Neuronal stem cell (in vitro differentiated cells): ENCODE results near the gene RAD51B.
A peak's percentile ranks its signal among the peaks of the same experiment; 100 is the strongest.

Source experiments
- DNase-seq: peaks from one replicate; pipeline ENCODE4 v3.0.0-alpha.2; 2013; ENCODE audit warnings: low spot score
- H2AFZ ChIP-seq: one replicate; pipeline ENCODE4 v1.6.1; 2013; ENCODE audit warnings: mild to moderate bottlenecking, low read length, inconsistent platforms
- H2AK5ac ChIP-seq: 2 replicates; pipeline ENCODE4 v1.6.1; 2013; ENCODE audit warnings: low read depth, mild to moderate bottlenecking, inconsistent platforms, low read length, moderate library complexity, mixed read lengths
- H2BK120ac ChIP-seq: 2 replicates; pipeline ENCODE4 v1.6.1; 2013; ENCODE audit warnings: low read depth, mild to moderate bottlenecking, inconsistent platforms, low read length, moderate library complexity, mixed read lengths
- H2BK12ac ChIP-seq: one replicate; pipeline ENCODE4 v1.6.1; 2013; ENCODE audit warnings: low read length, inconsistent platforms
- H2BK15ac ChIP-seq: 2 replicates; pipeline ENCODE4 v1.6.1; 2013; ENCODE audit warnings: mild to moderate bottlenecking, low read length, inconsistent platforms, mixed read lengths
- H2BK5ac ChIP-seq: one replicate; pipeline ENCODE4 v1.6.1; 2013; ENCODE audit warnings: inconsistent platforms, mild to moderate bottlenecking, low read length, moderate library complexity
- H3K14ac ChIP-seq: one replicate; pipeline ENCODE4 v1.6.1; 2013; ENCODE audit warnings: low read length, inconsistent platforms
- H3K18ac ChIP-seq: 2 replicates; pipeline ENCODE4 v1.6.1; 2013; ENCODE audit warnings: low read length, inconsistent platforms
- H3K23ac ChIP-seq: 2 replicates; pipeline ENCODE4 v1.6.1; 2013; ENCODE audit warnings: low read depth, mild to moderate bottlenecking, mixed read lengths, low read length, inconsistent platforms; ENCODE audit not compliant: poor library complexity
- H3K27ac ChIP-seq: replicated peaks from 3 replicates; pipeline ENCODE4 v1.5.1; 2013; ENCODE audit warnings: low read length, inconsistent platforms
- H3K27me3 ChIP-seq, 3 experiments: 2 replicates each; pipeline ENCODE4 v1.6.1; 2013; ENCODE audit warnings: low read length in 3 of 3, mild to moderate bottlenecking in 2 of 3, inconsistent platforms in 1 of 3, low read depth in 1 of 3, mixed read lengths in 1 of 3, moderate library complexity in 1 of 3; ENCODE audit not compliant: control insufficient read depth in 3 of 3, insufficient read depth in 3 of 3
- H3K36me3 ChIP-seq, 2 donors: replicated peaks in 1 of 2; 2 replicates each; pipeline ENCODE4 v1.6.1; 2013; ENCODE audit warnings: low read length in 2 of 2; ENCODE audit not compliant: control insufficient read depth in 2 of 2, insufficient read depth in 2 of 2
- H3K4ac ChIP-seq: 2 replicates; pipeline ENCODE4 v1.6.1; 2013; ENCODE audit warnings: inconsistent platforms, mild to moderate bottlenecking, low read length, moderate library complexity
- H3K4me1 ChIP-seq, 2 donors: 1 replicate in 1 of 2; 2 replicates in 1 of 2; pipeline ENCODE4 v1.6.1; 2013; ENCODE audit warnings: low read length in 2 of 2, low read depth in 1 of 2; ENCODE audit not compliant: control insufficient read depth in 2 of 2, insufficient read depth in 1 of 2
- H3K4me2 ChIP-seq: one replicate; pipeline ENCODE4 v1.6.1; 2013; ENCODE audit warnings: mild to moderate bottlenecking, low read length, inconsistent platforms; ENCODE audit not compliant: insufficient read depth, poor library complexity, severe bottlenecking
- H3K4me3 ChIP-seq, 2 donors: 2 replicates each; pipeline ENCODE4 v1.5.1; 2013; ENCODE audit warnings: low read length in 2 of 2, mild to moderate bottlenecking in 2 of 2, inconsistent platforms in 1 of 2, moderate library complexity in 1 of 2
- H3K79me1 ChIP-seq: one replicate; pipeline ENCODE4 v1.6.1; 2013; ENCODE audit warnings: low read depth, mild to moderate bottlenecking, inconsistent platforms, low read length, moderate library complexity
- H3K9ac ChIP-seq: one replicate; pipeline ENCODE4 v1.6.1; 2013; ENCODE audit warnings: mild to moderate bottlenecking, low read depth, low read length, inconsistent platforms; ENCODE audit not compliant: poor library complexity
- H3K9me3 ChIP-seq, 2 donors: replicated peaks in 1 of 2; 2 replicates each; pipeline versions ENCODE3 to v1.6.1; 2013; ENCODE audit warnings: low read length in 2 of 2, mild to moderate bottlenecking in 2 of 2, inconsistent platforms in 1 of 2, low read depth in 1 of 2, mixed read lengths in 1 of 2, moderate library complexity in 1 of 2; ENCODE audit not compliant: control insufficient read depth in 2 of 2, insufficient read depth in 1 of 2
- H4K8ac ChIP-seq: one replicate; pipeline ENCODE4 v1.6.1; 2013; ENCODE audit warnings: low read depth, mild to moderate bottlenecking, inconsistent platforms, low read length, moderate library complexity
- H4K91ac ChIP-seq: one replicate; pipeline ENCODE4 v1.6.1; 2013; ENCODE audit warnings: low read length, low read depth, mild to moderate bottlenecking, inconsistent platforms; ENCODE audit not compliant: poor library complexity
- WGBS, 2 donors: extraction: QIAGEN DNeasy Blood & Tissue Kit; methylation state at CpG; one replicate each; pipeline ENCODE4 v1.1.7; 2013; ENCODE audit warnings: missing lambda C conversion rate in 2 of 2, mixed read lengths in 1 of 2; ENCODE audit not compliant: insufficient read length in 2 of 2, insufficient replicate concordance in 1 of 2; ENCODE audit errors: extremely low coverage in 2 of 2; 5-methylcytosine and 5-hydroxymethylcytosine counted together

The RAD51B gene

DNA sequence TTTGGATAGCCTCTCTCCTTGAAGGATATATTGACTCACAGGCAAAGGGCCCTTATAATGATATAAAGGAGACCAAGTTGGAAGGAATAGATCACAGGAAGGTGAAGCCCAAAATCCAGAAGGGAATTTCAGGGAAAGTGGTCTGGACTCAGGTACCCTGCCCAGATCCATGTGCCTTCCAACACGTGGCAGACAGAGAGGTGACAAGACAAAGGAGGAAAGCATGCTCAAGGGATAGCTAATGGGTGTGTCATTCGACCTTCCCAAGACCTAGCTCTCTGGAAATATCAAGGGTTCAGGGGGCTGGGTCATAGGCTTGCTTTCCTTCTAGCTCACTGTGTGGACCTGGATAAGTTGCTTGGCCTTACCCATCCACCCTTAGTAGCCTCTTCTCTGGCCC is 759.0 kb downstream of the RAD51B start:
- H3K23ac ChIP-seq, result no peak overlapping the region
- no peak overlapping the region for H2AFZ ChIP-seq
- no peak overlapping the region for H3K4me3 ChIP-seq
- no CpG with 5 or more reads among the region's 2 CpGs for WGBS, 2 donors
- H2BK5ac ChIP-seq, result no peak overlapping the region
- peak overlapping the region; percentile 5 for H2BK15ac ChIP-seq
- no peaks in the 10 kb centered on the region for H3K36me3 ChIP-seq
- H2BK120ac ChIP-seq, result no peak overlapping the region
- H3K4me2 ChIP-seq, result no peak overlapping the region
- H3K9me3 ChIP-seq, result no peaks in the 10 kb centered on the region
- H2BK12ac ChIP-seq, result peak overlapping the region; percentile 17
- H3K79me1 ChIP-seq, result no peaks in the 10 kb centered on the region
- no peak overlapping the region for H3K14ac ChIP-seq
- H3K27me3 ChIP-seq, result no peaks in the 10 kb centered on the region
- peak overlapping the region; percentile 22 for H2AK5ac ChIP-seq
- no peak for DNase-seq
- H3K4me1 ChIP-seq, result peaks cover 11 to 16% of the 10 kb centered on the region in 2 donors
- peak overlapping the region; percentile 27 for H3K18ac ChIP-seq
- H4K8ac ChIP-seq, result no peak overlapping the region
- H3K9ac ChIP-seq, result no peak overlapping the region
- H3K27ac ChIP-seq, result no peak overlapping the region
- H3K4ac ChIP-seq, result no peak overlapping the region
- H4K91ac ChIP-seq, result no peak overlapping the region

DNA sequence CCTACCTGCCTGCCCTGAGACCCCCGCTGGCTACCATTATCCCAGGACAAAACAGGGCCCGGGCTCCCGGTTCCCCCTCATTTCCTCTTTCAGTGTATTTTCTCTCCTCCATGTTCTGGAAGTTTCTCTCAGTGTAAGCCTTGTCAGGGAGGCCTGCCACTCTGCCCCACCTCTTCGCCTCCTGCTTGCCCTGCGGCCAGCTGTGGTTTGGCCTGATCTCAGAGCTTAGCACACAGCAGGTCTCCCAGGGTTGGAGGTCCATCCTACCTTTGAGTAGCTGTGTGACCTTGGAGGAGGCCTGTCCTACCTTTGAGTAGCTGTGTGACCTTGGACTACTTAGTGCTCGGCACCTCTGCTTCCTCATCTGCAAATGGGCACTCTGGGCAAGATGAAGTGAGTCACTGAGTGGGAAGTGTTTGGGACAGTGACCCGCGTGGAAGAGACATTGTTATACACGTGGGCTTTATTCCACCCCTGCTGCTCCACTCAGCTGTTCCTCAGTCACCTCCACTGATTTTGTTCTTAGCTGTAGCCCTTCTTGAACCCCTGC is 760.6 kb downstream of the RAD51B start:
- Histone ChIP-seq H3K18ac (peak overlapping the region; percentile 90), H2AK5ac (peak overlapping the region; percentile 48), H3K4me2 (no peak overlapping the region), H3K9ac (no peak overlapping the region), H3K79me1 (no peaks in the 10 kb centered on the region), H3K4ac (no peak overlapping the region), H2BK12ac (peak overlapping the region; percentile 12), H2BK120ac (no peak overlapping the region), H3K36me3 (no peaks in the 10 kb centered on the region), H2BK5ac (no peak overlapping the region), H3K4me3 (no peak overlapping the region), H4K91ac (no peak overlapping the region), H3K4me1 (peaks cover 14 to 17% of the 10 kb centered on the region in 2 donors), H3K27ac (no peak overlapping the region), H3K14ac (no peak overlapping the region), H3K9me3 (no peaks in the 10 kb centered on the region), H2BK15ac (peak overlapping the region; percentile 49), H2AFZ (no peak overlapping the region), H3K27me3 (no peaks in the 10 kb centered on the region), H4K8ac (no peak overlapping the region), H3K23ac (no peak overlapping the region)
- WGBS, 2 donors, result no CpG with 5 or more reads among the region's 9 CpGs
- no peak for DNase-seq

- Histone ChIP-seq H3K9me3 (no peaks in the 10 kb centered on the region), H3K4ac (no peak overlapping the region), H4K8ac (no peak overlapping the region), H4K91ac (no peak overlapping the region), H3K79me1 (no peaks in the 10 kb centered on the region), H2AFZ (no peak overlapping the region), H3K4me2 (no peak overlapping the region), H3K36me3 (no peaks in the 10 kb centered on the region), H3K4me3 (no peak overlapping the region), H3K27ac (no peak overlapping the region), H2BK15ac (peak overlapping the region; percentile 49), H3K27me3 (no peaks in the 10 kb centered on the region), H3K14ac (no peak overlapping the region), H3K9ac (no peak overlapping the region), H2AK5ac (peak overlapping the region; percentile 48), H3K18ac (no peak overlapping the region), H2BK120ac (no peak overlapping the region), H2BK12ac (no peak overlapping the region), H3K4me1 (peaks cover 19 to 21% of the 10 kb centered on the region in 2 donors), H3K23ac (no peak overlapping the region), H2BK5ac (no peak overlapping the region)
- WGBS, 2 donors, result no CpG with 5 or more reads among the region's 5 CpGs
- no peak for DNase-seq
Observed at GRCh38 chr14:68580671-68581070, 761.1 kb downstream of the RAD51B start.

DNA sequence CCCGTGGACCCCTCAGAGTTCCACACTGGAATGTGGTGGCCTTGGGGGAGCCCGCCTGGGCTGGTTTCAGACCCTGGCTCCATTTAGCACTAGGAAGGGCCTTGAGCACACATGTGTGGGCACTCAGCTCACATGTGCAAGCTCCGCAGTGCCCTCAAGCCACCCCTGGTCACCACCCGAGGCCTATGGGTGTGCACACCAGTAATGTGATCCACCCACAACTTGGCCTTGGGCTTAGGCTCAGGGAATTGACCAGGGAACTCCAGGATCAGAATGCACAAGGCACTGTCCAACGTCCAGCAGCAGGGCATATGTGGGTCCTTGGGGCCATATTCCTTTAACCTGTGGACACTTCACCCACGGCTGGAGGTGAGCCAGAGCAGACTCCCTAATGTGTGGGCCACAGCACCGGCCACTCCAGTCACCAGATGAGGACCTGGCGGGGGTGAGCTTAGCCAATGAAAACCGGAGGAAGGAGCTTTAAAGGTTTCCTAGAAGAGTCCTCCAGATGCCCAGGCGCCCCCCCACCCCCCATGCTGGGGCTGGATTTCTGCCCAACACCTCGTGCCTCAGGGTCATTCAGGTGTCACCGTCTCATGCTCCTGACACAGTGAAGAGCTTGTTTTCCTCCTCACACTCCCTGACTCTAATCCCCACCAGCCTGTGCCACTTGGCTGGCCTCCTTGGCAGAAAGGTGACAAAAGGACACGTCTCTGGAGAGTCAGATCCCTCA is 764.1 kb downstream of the RAD51B start:
- peak overlapping the region; percentile 39 for H3K18ac ChIP-seq
- WGBS, 2 donors, result no CpG with 5 or more reads among the region's 13 CpGs
- H3K9ac ChIP-seq, result no peak overlapping the region
- H4K91ac ChIP-seq, result no peak overlapping the region
- no peaks in the 10 kb centered on the region for H3K27me3 ChIP-seq
- H3K4ac ChIP-seq, result no peak overlapping the region
- H3K36me3 ChIP-seq, result no peaks in the 10 kb centered on the region
- H2BK15ac ChIP-seq, result peak overlapping the region; percentile 11
- no peak for DNase-seq
- H2BK120ac ChIP-seq, result no peak overlapping the region
- H2BK5ac ChIP-seq, result no peak overlapping the region
- H3K27ac ChIP-seq, result no peak overlapping the region
- peak overlapping the region; percentile 56 for H2AK5ac ChIP-seq
- peaks cover 31 to 33% of the 10 kb centered on the region in 2 donors for H3K4me1 ChIP-seq
- H2AFZ ChIP-seq, result no peak overlapping the region
- no peaks in the 10 kb centered on the region for H3K9me3 ChIP-seq
- H3K4me3 ChIP-seq, result no peak overlapping the region
- H2BK12ac ChIP-seq, result no peak overlapping the region
- H3K23ac ChIP-seq, result no peak overlapping the region
- H3K14ac ChIP-seq, result no peak overlapping the region
- no peak overlapping the region for H4K8ac ChIP-seq
- H3K79me1 ChIP-seq, result no peaks in the 10 kb centered on the region
- no peak overlapping the region for H3K4me2 ChIP-seq
